22Rv1 (cell line): ENCODE measurements around the gene PDCD10.

ENCODE experiments used
- H3K27ac ChIP-seq: fragments of 450-650 bp; 2 replicates; pipeline ENCODE4 v1.5.1; 2017
- CTCF ChIP-seq: fragments of 450-650 bp; IDR thresholded peaks from 2 replicates; pipeline ENCODE4 v1.5.1; 2017; ENCODE audit warnings: mild to moderate bottlenecking
- ZFX ChIP-seq: fragments of 450-650 bp; IDR thresholded peaks from 2 replicates; pipeline ENCODE4 v1.6.1; 2017; ENCODE audit warnings: antibody characterized with exemption, borderline replicate concordance

The PDCD10 gene

GRCh38 chr3:167733961-167734497 is 663 bp downstream of the PDCD10 start:
- H3K27ac ChIP-seq = peak overlapping the region; percentile 88
- no peak for TF ChIP-seq ZFX
- TF ChIP-seq CTCF = no peak

GRCh38 chr3:167732313-167733065 is 2.2 kb downstream of the PDCD10 start:
- TF ChIP-seq CTCF = no peak
- no peak for TF ChIP-seq ZFX
- H3K27ac ChIP-seq = no peak overlapping the region

- H3K27ac ChIP-seq = no peak overlapping the region
- no peak for TF ChIP-seq ZFX
- no peak for TF ChIP-seq CTCF
These were observed 3.3 kb downstream of the PDCD10 start for GRCh38 chr3:167731393-167731792.

GRCh38 chr3:167729591-167729990 is 5.1 kb downstream of the PDCD10 start:
- no peak overlapping the region for H3K27ac ChIP-seq
- TF ChIP-seq CTCF = no peak
- TF ChIP-seq ZFX = no peak

- no peak for TF ChIP-seq ZFX
- no peak for TF ChIP-seq CTCF
- H3K27ac ChIP-seq = no peak overlapping the region
These were observed 5.9 kb downstream of the PDCD10 start for GRCh38 chr3:167728632-167729323.

- TF ChIP-seq ZFX = no peak
- H3K27ac ChIP-seq = no peak overlapping the region
These were observed 6.5 kb downstream of the PDCD10 start for GRCh38 chr3:167728176-167728575.

- TF ChIP-seq CTCF (no peak), ZFX (no peak)
- no peak overlapping the region for H3K27ac ChIP-seq
These were observed 10.8 kb downstream of the PDCD10 start for GRCh38 chr3:167723872-167724271.
